Fibroblast of mammary gland (primary cell): ENCODE data around the gene SH3D19.

Experiments
- DNase-seq: peaks from one replicate; pipeline ENCODE4 v3.0.0-alpha.2; 2010; ENCODE audit warnings: low read depth
- H3K4me3 ChIP-seq: 2 replicates; pipeline ENCODE4 v1.5.1; 2011; ENCODE audit warnings: low read depth, mild to moderate bottlenecking, low read length, moderate library complexity; ENCODE audit not compliant: control insufficient read depth
- CTCF ChIP-seq: conservative IDR thresholded peaks from 2 replicates; pipeline ENCODE4 v1.5.1; 2011; ENCODE audit warnings: low read depth, low read length, inconsistent platforms; ENCODE audit not compliant: control insufficient read depth, insufficient read depth

Gene SH3D19

GRCh38 chr4:151356510-151356909 lies 31.1 kb upstream of the SH3D19 start:
- DNase-seq, result peak; percentile 61
- H3K4me3 ChIP-seq, result no peak overlapping the region

GRCh38 chr4:151355155-151355554 lies 29.8 kb upstream of the SH3D19 start:
- TF ChIP-seq CTCF, result no peak
- DNase-seq, result no peak

More at GRCh38 chr4:151356510-151356909, 31.1 kb upstream of the SH3D19 start:
- TF ChIP-seq CTCF, result no peak

GRCh38 chr4:151347490-151348235 lies 22.3 kb upstream of the SH3D19 start:
- no peak overlapping the region for H3K4me3 ChIP-seq
- DNase-seq, result no peak
- no peak for TF ChIP-seq CTCF

More at GRCh38 chr4:151355155-151355554, 29.8 kb upstream of the SH3D19 start:
- H3K4me3 ChIP-seq, result no peak overlapping the region

- TF ChIP-seq CTCF, result no peak
- DNase-seq, result no peak
- H3K4me3 ChIP-seq, result no peak overlapping the region
These were observed 19.5 kb upstream of the SH3D19 start for GRCh38 chr4:151344948-151345347.

- H3K4me3 ChIP-seq, result no peak overlapping the region
- no peak for DNase-seq
- TF ChIP-seq CTCF, result no peak
These were observed 15.5 kb upstream of the SH3D19 start for GRCh38 chr4:151340751-151341385.

- TF ChIP-seq CTCF, result no peak
- DNase-seq, result no peak
- H3K4me3 ChIP-seq, result no peak overlapping the region
These were observed 14.1 kb upstream of the SH3D19 start for GRCh38 chr4:151339467-151339866.
